ENCODE data around the gene VWC2L.

VWC2L gene

GRCh38 chr2:214604861-214605260 lies 194.0 kb downstream of the VWC2L start:
- no peak for DNase-seq

- no peak for DNase-seq
Observed at GRCh38 chr2:214607051-214607450, 196.2 kb downstream of the VWC2L start.

- no peak for DNase-seq
Observed at GRCh38 chr2:214611015-214611414, 200.2 kb downstream of the VWC2L start.

- no peak for DNase-seq
Observed at GRCh38 chr2:214624166-214624760, 213.4 kb downstream of the VWC2L start.

GRCh38 chr2:214628091-214628490 lies 217.2 kb downstream of the VWC2L start:
- DNase-seq = peak; percentile 31

Measured in OCI-M1 (cell line).